ENCODE data around the gene RPL36.

GRCh38 chr19:5672708-5673459 is 17.2 kb upstream of the RPL36 start:
- TF ChIP-seq CTCF (IDR thresholded peaks at IDR 0.05) (no peak), POLR2AphosphoS5 (IDR thresholded peaks at IDR 0.05) (no peak), EP300 (IDR thresholded peaks at IDR 0.05) (no peak), POLR2A (IDR thresholded peaks at IDR 0.05) (no peak)

All from upper lobe of left lung (tissue), 4 donors.